ENCODE results near the gene CHPF.

Gene CHPF
- 5.8 to 46.0 (median 14.0) reads per million in 9 experiments for total RNA-seq

GRCh38 chr2:219543596-219544358, at the start of gene CHPF, which contains the start of gene TMEM198:
Gene CHPF (minus strand): TSS chr2:219543809. CDS start chr2:219543538, 271 bp downstream.
Gene TMEM198 (plus strand): TSS chr2:219544028. CDS start chr2:219544728, 700 bp downstream.
- ATAC-seq (replicated peaks): peak; percentile 72
- H3K36me3 Mint-ChIP-seq (ENCODE audit: insufficient read depth): peaks cover 7% of the 10 kb centered on the region

GRCh38 chr2:219593154-219593553, 49.5 kb upstream of the CHPF start:
- Mint-ChIP-seq H3K4me3 (no peak overlapping the region), H3K9me3 (no peaks in the 10 kb centered on the region), H3K27me3 (peaks cover 10 to 26% of the 10 kb centered on the region in 2 donors), H3K4me1 (ENCODE audit: low read depth in 2 of 2) (peaks cover 2 to 4% of the 10 kb centered on the region in 2 donors), H3K36me3 (ENCODE audit: insufficient read depth) (peaks cover 13% of the 10 kb centered on the region), H3K27ac (no peak overlapping the region)
- DNase-seq: no peak
- no peak for ATAC-seq (replicated peaks)

More at GRCh38 chr2:219543596-219544358, at the start of gene CHPF, which contains the start of gene TMEM198:
- Mint-ChIP-seq H3K27ac (peak within 1 kb of the TSS; percentile 71 to 80), H3K9me3 (no peaks in the 10 kb centered on the region), H3K27me3 (peaks cover 6 to 18% of the 10 kb centered on the region in 2 donors), H3K4me1 (ENCODE audit: low read depth in 2 of 2) (peaks cover 13 to 22% of the 10 kb centered on the region in 2 donors), H3K4me3 (peak within 1 kb of the TSS; percentile 82 to 83)
- DNase-seq: peak; percentile 86 to 87 (median 87)

GRCh38 chr2:219592736-219593135, 49.1 kb upstream of the CHPF start:
- DNase-seq: no peak
- Mint-ChIP-seq H3K4me3 (no peak overlapping the region), H3K27me3 (peaks cover 10 to 30% of the 10 kb centered on the region in 2 donors), H3K4me1 (ENCODE audit: low read depth in 2 of 2) (no peaks in the 10 kb centered on the region), H3K36me3 (ENCODE audit: insufficient read depth) (peaks cover 10% of the 10 kb centered on the region), H3K9me3 (no peaks in the 10 kb centered on the region), H3K27ac (no peak overlapping the region)
- ATAC-seq (replicated peaks): no peak

GRCh38 chr2:219591091-219591490, 47.5 kb upstream of the CHPF start:
- peaks cover 21 to 47% of the 10 kb centered on the region in 2 donors for H3K27me3 Mint-ChIP-seq
- peaks cover 2% of the 10 kb centered on the region for H3K36me3 Mint-ChIP-seq (ENCODE audit: insufficient read depth)
- H3K4me1 Mint-ChIP-seq (ENCODE audit: low read depth in 2 of 2): no peaks in the 10 kb centered on the region
- no peaks in the 10 kb centered on the region for H3K9me3 Mint-ChIP-seq
- H3K27ac Mint-ChIP-seq: no peak overlapping the region
- DNase-seq (no peak), ATAC-seq (replicated peaks) (no peak)
- H3K4me3 Mint-ChIP-seq: no peak overlapping the region

- ATAC-seq (replicated peaks) (no peak), DNase-seq (no peak)
- H3K27ac Mint-ChIP-seq: no peak overlapping the region
- H3K36me3 Mint-ChIP-seq (ENCODE audit: insufficient read depth): peaks cover 5% of the 10 kb centered on the region
- no peaks in the 10 kb centered on the region for H3K9me3 Mint-ChIP-seq
- H3K4me3 Mint-ChIP-seq: no peak overlapping the region
- H3K27me3 Mint-ChIP-seq: peaks cover 38 to 60% of the 10 kb centered on the region in 2 donors
- H3K4me1 Mint-ChIP-seq (ENCODE audit: low read depth in 2 of 2): no peaks in the 10 kb centered on the region
These were observed 37.7 kb upstream of the CHPF start for GRCh38 chr2:219581346-219581745.

GRCh38 chr2:219578811-219579613, 35.4 kb upstream of the CHPF start:
- Mint-ChIP-seq H3K36me3 (ENCODE audit: insufficient read depth) (peaks cover 2% of the 10 kb centered on the region), H3K27me3 (peaks cover 37 to 57% of the 10 kb centered on the region in 2 donors), H3K4me3 (no peak overlapping the region), H3K4me1 (ENCODE audit: low read depth in 2 of 2) (no peaks in the 10 kb centered on the region), H3K9me3 (no peaks in the 10 kb centered on the region), H3K27ac (no peak overlapping the region)
- no peak for ATAC-seq (replicated peaks)
- no peak for DNase-seq

- peaks cover 2% of the 10 kb centered on the region for H3K36me3 Mint-ChIP-seq (ENCODE audit: insufficient read depth)
- DNase-seq (no peak), ATAC-seq (replicated peaks) (no peak)
- H3K27ac Mint-ChIP-seq: peak overlapping the region in 1 of 2 donors; percentile 11
- peaks cover 52 to 80% of the 10 kb centered on the region in 2 donors for H3K27me3 Mint-ChIP-seq
- no peak overlapping the region for H3K4me3 Mint-ChIP-seq
- no peaks in the 10 kb centered on the region for H3K9me3 Mint-ChIP-seq
- no peaks in the 10 kb centered on the region for H3K4me1 Mint-ChIP-seq (ENCODE audit: low read depth in 2 of 2)
These were observed 33.1 kb upstream of the CHPF start for GRCh38 chr2:219576505-219577388.

GRCh38 chr2:219575566-219576504, 32.2 kb upstream of the CHPF start:
- Mint-ChIP-seq H3K27me3 (peaks cover 56 to 76% of the 10 kb centered on the region in 2 donors), H3K4me1 (ENCODE audit: low read depth in 2 of 2) (no peaks in the 10 kb centered on the region), H3K36me3 (ENCODE audit: insufficient read depth) (peaks cover 2% of the 10 kb centered on the region), H3K9me3 (no peaks in the 10 kb centered on the region), H3K27ac (no peak overlapping the region), H3K4me3 (no peak overlapping the region)
- no peak for DNase-seq
- no peak for ATAC-seq (replicated peaks)

- DNase-seq (no peak), ATAC-seq (replicated peaks) (no peak)
- H3K4me3 Mint-ChIP-seq: no peak overlapping the region
- H3K36me3 Mint-ChIP-seq (ENCODE audit: insufficient read depth): peaks cover 2% of the 10 kb centered on the region
- H3K4me1 Mint-ChIP-seq (ENCODE audit: low read depth in 2 of 2): no peaks in the 10 kb centered on the region
- H3K27me3 Mint-ChIP-seq: peaks cover 61 to 80% of the 10 kb centered on the region in 2 donors
- H3K27ac Mint-ChIP-seq: no peak overlapping the region
- H3K9me3 Mint-ChIP-seq: no peaks in the 10 kb centered on the region
These were observed 31.1 kb upstream of the CHPF start for GRCh38 chr2:219574484-219575311.

GRCh38 chr2:219573166-219573565, 29.6 kb upstream of the CHPF start:
- Mint-ChIP-seq H3K4me3 (no peak overlapping the region), H3K36me3 (ENCODE audit: insufficient read depth) (no peaks in the 10 kb centered on the region), H3K9me3 (no peaks in the 10 kb centered on the region), H3K27me3 (peaks cover 61 to 84% of the 10 kb centered on the region in 2 donors), H3K27ac (peak overlapping the region in 1 of 2 donors; percentile 29), H3K4me1 (ENCODE audit: low read depth in 2 of 2) (no peaks in the 10 kb centered on the region)
- DNase-seq: no peak
- ATAC-seq (replicated peaks): no peak

GRCh38 chr2:219572237-219573001, 28.8 kb upstream of the CHPF start, which contains the start of gene INHA:
Gene INHA (plus strand): TSS chr2:219572310. CDS start chr2:219572375, 65 bp downstream.
- H3K27me3 Mint-ChIP-seq: peaks cover 61 to 87% of the 10 kb centered on the region in 2 donors

More at GRCh38 chr2:219572237-219573001, 28.8 kb upstream of the CHPF start, which contains the start of gene INHA:
- H3K36me3 Mint-ChIP-seq (ENCODE audit: insufficient read depth): no peaks in the 10 kb centered on the region
- H3K27ac Mint-ChIP-seq: peak within 1 kb of the TSS in 1 of 2 donors; percentile 29
- H3K9me3 Mint-ChIP-seq: no peaks in the 10 kb centered on the region
- no peak for DNase-seq
- peak within 1 kb of the TSS; percentile 0 to 37 for H3K4me3 Mint-ChIP-seq
- no peaks in the 10 kb centered on the region for H3K4me1 Mint-ChIP-seq (ENCODE audit: low read depth in 2 of 2)
- no peak for ATAC-seq (replicated peaks)

All from effector memory CD8-positive, alpha-beta T cell (primary cell).